Measurements from ENCODE around the gene DCP1B.

Gene DCP1B

DNA sequence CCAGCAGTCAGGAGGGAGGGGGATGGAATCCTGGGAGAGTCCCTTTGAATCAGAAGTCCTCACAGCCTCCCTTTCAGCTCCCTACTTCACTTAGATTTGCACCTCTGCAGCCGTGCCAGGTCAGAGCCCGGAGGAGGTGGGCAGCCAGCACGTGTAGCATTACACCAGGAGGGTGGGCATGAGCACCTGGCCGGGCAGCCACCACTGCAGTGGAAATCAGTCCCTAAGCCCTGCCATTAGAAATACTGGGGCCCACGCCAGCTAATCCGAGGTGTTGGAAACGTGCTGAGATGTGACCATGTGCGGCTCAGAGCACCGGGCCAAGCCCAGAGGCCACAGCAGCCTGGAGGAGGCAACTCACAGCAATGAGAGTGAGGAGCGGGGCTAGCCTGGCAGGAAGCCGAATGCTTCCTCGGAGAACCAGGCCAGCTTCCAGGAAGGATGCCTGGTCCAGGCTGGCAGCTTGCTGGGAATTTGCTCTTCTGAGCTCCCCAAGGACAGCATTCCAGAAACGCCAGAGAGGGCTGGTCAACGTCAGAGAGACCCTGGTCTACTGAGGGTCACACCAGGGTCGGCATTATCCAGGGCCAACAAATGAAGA is 76.4 kb downstream of the DCP1B start:
- no peaks in the 10 kb centered on the region for H3K36me3 ChIP-seq (ENCODE audit: control insufficient read depth, insufficient read depth, low read length)
- no peak overlapping the region for H3K4me3 ChIP-seq (ENCODE audit: extremely low read depth, insufficient read depth, low read length, poor library complexity, severe bottlenecking)
- 85 to 88% methylated on average over 15 of the region's 15 CpGs for WGBS, 2 experiments (ENCODE audit: insufficient coverage in 2 of 2)
- no peaks in the 10 kb centered on the region for H3K9me3 ChIP-seq (ENCODE audit: control insufficient read depth, low read length)
- no peak overlapping the region for H3K27ac ChIP-seq (ENCODE audit: low read depth, low read length, severe bottlenecking)
- H3K4me1 ChIP-seq (ENCODE audit: control insufficient read depth, insufficient read depth, low read length, poor library complexity, severe bottlenecking) = peaks cover 9% of the 10 kb centered on the region

DNA sequence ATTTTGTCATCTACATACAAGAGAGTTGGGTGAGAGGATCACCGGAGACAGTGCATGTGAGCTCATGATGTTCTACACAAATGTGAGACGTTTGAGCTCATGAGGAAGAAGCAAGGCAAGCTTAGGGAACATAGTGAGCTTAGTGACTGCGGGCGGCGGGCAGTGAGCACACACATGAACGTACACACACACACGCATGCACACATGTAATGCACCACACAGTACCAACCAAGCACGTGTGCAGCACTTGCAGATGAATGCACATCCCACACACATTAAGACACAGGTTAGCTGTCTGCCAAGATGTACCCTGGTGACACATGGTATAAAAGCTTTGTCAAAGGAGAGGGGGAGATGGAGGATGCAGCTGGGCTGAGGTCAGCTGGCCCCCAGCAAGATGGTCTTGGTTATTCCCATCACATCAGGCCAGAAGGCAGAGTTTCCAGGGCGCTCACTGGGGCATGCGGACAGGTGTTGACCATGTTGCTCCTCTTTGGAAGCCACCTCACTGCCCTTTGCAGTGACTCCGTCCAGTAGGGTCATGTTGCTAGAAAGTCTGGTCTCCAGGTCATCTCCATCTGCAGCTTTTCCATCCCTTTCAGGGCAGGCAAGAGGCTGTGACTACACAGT is 77.1 kb downstream of the DCP1B start:
- Histone ChIP-seq H3K9me3 (ENCODE audit: control insufficient read depth, low read length) (no peaks in the 10 kb centered on the region), H3K4me1 (ENCODE audit: control insufficient read depth, insufficient read depth, low read length, poor library complexity, severe bottlenecking) (peaks cover 9% of the 10 kb centered on the region), H3K27ac (ENCODE audit: low read depth, low read length, severe bottlenecking) (no peak overlapping the region), H3K4me3 (ENCODE audit: extremely low read depth, insufficient read depth, low read length, poor library complexity, severe bottlenecking) (no peak overlapping the region), H3K36me3 (ENCODE audit: control insufficient read depth, insufficient read depth, low read length) (no peaks in the 10 kb centered on the region)
- WGBS, 2 experiments (ENCODE audit: insufficient coverage in 2 of 2) = 80 to 97% methylated on average over 10 of the region's 11 CpGs

- Histone ChIP-seq H3K4me1 (ENCODE audit: control insufficient read depth, insufficient read depth, low read length, poor library complexity, severe bottlenecking) (peaks cover 9% of the 10 kb centered on the region), H3K36me3 (ENCODE audit: control insufficient read depth, insufficient read depth, low read length) (no peaks in the 10 kb centered on the region), H3K9me3 (ENCODE audit: control insufficient read depth, low read length) (no peaks in the 10 kb centered on the region), H3K27ac (ENCODE audit: low read depth, low read length, severe bottlenecking) (no peak overlapping the region), H3K4me3 (ENCODE audit: extremely low read depth, insufficient read depth, low read length, poor library complexity, severe bottlenecking) (no peak overlapping the region)
- 91 to 96% methylated on average over 7 of the region's 7 CpGs for WGBS, 2 experiments (ENCODE audit: insufficient coverage in 2 of 2)
Observed at GRCh38 chr12:1926251-1926657, 78.0 kb downstream of the DCP1B start.

DNA sequence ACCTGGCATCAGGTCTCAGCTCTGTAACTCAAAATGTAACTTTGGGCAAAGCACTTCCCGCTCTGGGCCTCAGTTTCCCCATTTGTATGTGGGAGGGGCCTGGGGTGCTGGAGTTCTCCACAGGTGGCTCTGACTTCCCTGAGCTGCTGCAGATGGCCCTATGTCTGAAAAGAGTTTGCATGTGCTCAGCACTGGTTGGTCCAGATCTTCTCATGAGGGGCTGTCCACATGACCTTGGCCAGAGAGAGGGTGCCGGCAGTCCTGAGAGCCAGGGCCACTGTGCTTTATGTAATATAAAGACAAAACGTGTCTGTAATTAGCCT is 78.6 kb downstream of the DCP1B start:
- Histone ChIP-seq H3K36me3 (ENCODE audit: control insufficient read depth, insufficient read depth, low read length) (no peaks in the 10 kb centered on the region), H3K27ac (ENCODE audit: low read depth, low read length, severe bottlenecking) (no peak overlapping the region), H3K9me3 (ENCODE audit: control insufficient read depth, low read length) (no peaks in the 10 kb centered on the region), H3K4me3 (ENCODE audit: extremely low read depth, insufficient read depth, low read length, poor library complexity, severe bottlenecking) (no peak overlapping the region), H3K4me1 (ENCODE audit: control insufficient read depth, insufficient read depth, low read length, poor library complexity, severe bottlenecking) (peaks cover 9% of the 10 kb centered on the region)
- WGBS, 2 experiments (ENCODE audit: insufficient coverage in 2 of 2) = 93 to 96% methylated on average over 2 to 3 of the region's 3 CpGs

GRCh38 chr12:1924996-1925683 is 79.1 kb downstream of the DCP1B start:
- Histone ChIP-seq H3K36me3 (ENCODE audit: control insufficient read depth, insufficient read depth, low read length) (no peaks in the 10 kb centered on the region), H3K27ac (ENCODE audit: low read depth, low read length, severe bottlenecking) (no peak overlapping the region), H3K4me3 (ENCODE audit: extremely low read depth, insufficient read depth, low read length, poor library complexity, severe bottlenecking) (no peak overlapping the region), H3K4me1 (ENCODE audit: control insufficient read depth, insufficient read depth, low read length, poor library complexity, severe bottlenecking) (peaks cover 9% of the 10 kb centered on the region), H3K9me3 (ENCODE audit: control insufficient read depth, low read length) (no peaks in the 10 kb centered on the region)
- 84 to 91% methylated on average over 5 to 7 of the region's 7 CpGs for WGBS, 2 experiments (ENCODE audit: insufficient coverage in 2 of 2)

DNA sequence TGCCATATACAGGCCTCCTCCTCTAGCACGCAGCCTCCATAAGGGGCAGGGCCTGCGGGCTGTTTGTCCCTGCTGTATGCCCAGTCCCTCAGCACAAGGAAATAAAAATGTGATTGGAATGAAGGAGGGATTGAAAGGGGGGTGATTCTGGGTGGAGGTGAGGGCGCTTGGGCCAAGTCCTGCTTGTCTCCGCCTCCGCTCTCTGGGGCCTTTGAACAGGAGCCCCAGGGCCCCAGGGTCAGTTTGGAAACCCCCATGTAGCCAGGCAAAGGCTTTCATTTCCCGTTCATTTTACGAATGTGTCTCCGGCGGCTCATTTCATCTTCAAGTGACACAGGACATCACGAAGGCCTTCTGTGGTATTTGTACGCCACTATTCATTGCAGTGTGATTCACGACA is 81.3 kb downstream of the DCP1B start:
- WGBS, 2 experiments (ENCODE audit: insufficient coverage in 2 of 2) = 97% methylated on average over 9 to 12 of the region's 12 CpGs

GRCh38 chr12:1922075-1922709 is 82.1 kb downstream of the DCP1B start:
- WGBS, 2 experiments (ENCODE audit: insufficient coverage in 2 of 2) = 95 to 97% methylated on average over 27 to 30 of the region's 40 CpGs
- Histone ChIP-seq H3K4me3 (ENCODE audit: extremely low read depth, insufficient read depth, low read length, poor library complexity, severe bottlenecking) (no peak overlapping the region), H3K27ac (ENCODE audit: low read depth, low read length, severe bottlenecking) (no peak overlapping the region), H3K4me1 (ENCODE audit: control insufficient read depth, insufficient read depth, low read length, poor library complexity, severe bottlenecking) (no peaks in the 10 kb centered on the region), H3K9me3 (ENCODE audit: control insufficient read depth, low read length) (no peaks in the 10 kb centered on the region), H3K36me3 (ENCODE audit: control insufficient read depth, insufficient read depth, low read length) (no peaks in the 10 kb centered on the region)

More for the DNA sequence above, 81.3 kb downstream of the DCP1B start:
- no peak overlapping the region for H3K27ac ChIP-seq (ENCODE audit: low read depth, low read length, severe bottlenecking)
- H3K36me3 ChIP-seq (ENCODE audit: control insufficient read depth, insufficient read depth, low read length) = no peaks in the 10 kb centered on the region
- H3K4me3 ChIP-seq (ENCODE audit: extremely low read depth, insufficient read depth, low read length, poor library complexity, severe bottlenecking) = no peak overlapping the region
- H3K9me3 ChIP-seq (ENCODE audit: control insufficient read depth, low read length) = no peaks in the 10 kb centered on the region
- peaks cover 4% of the 10 kb centered on the region for H3K4me1 ChIP-seq (ENCODE audit: control insufficient read depth, insufficient read depth, low read length, poor library complexity, severe bottlenecking)

DNA sequence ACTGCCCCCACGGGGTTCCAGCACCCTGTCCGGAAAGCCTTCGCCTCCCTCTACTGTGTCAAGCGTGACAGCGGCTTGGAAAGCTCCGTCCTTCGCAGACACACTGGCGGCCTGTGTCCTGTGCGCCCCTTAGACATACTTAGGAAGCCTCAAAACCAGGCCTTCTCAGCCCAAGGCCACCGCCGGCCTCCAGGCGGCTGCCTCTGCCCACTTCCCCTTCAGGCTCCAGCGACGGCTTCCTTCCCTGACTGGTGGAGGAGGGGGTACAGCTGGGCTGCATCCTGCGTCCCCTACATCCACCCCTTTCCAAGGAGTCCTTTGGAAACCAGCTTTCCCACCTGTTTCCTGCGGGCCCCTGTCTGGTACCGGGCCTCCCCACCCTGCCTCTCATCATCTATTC is 83.3 kb downstream of the DCP1B start:
- Histone ChIP-seq H3K4me1 (ENCODE audit: control insufficient read depth, insufficient read depth, low read length, poor library complexity, severe bottlenecking) (no peaks in the 10 kb centered on the region), H3K9me3 (ENCODE audit: control insufficient read depth, low read length) (no peaks in the 10 kb centered on the region)
- 87 to 88% methylated on average over 12 to 14 of the region's 17 CpGs for WGBS, 2 experiments (ENCODE audit: insufficient coverage in 2 of 2)

GRCh38 chr12:1920436-1920835 is 83.8 kb downstream of the DCP1B start:
- 92 to 98% methylated on average over 6 to 8 of the region's 13 CpGs for WGBS, 2 experiments (ENCODE audit: insufficient coverage in 2 of 2)
- H3K4me1 ChIP-seq (ENCODE audit: control insufficient read depth, insufficient read depth, low read length, poor library complexity, severe bottlenecking) = no peaks in the 10 kb centered on the region
- H3K27ac ChIP-seq (ENCODE audit: low read depth, low read length, severe bottlenecking) = no peak overlapping the region
- no peak overlapping the region for H3K4me3 ChIP-seq (ENCODE audit: extremely low read depth, insufficient read depth, low read length, poor library complexity, severe bottlenecking)
- no peaks in the 10 kb centered on the region for H3K9me3 ChIP-seq (ENCODE audit: control insufficient read depth, low read length)
- H3K36me3 ChIP-seq (ENCODE audit: control insufficient read depth, insufficient read depth, low read length) = no peaks in the 10 kb centered on the region

More for the DNA sequence above, 83.3 kb downstream of the DCP1B start:
- Histone ChIP-seq H3K4me3 (ENCODE audit: extremely low read depth, insufficient read depth, low read length, poor library complexity, severe bottlenecking) (no peak overlapping the region), H3K27ac (ENCODE audit: low read depth, low read length, severe bottlenecking) (no peak overlapping the region), H3K36me3 (ENCODE audit: control insufficient read depth, insufficient read depth, low read length) (no peaks in the 10 kb centered on the region)

DNA sequence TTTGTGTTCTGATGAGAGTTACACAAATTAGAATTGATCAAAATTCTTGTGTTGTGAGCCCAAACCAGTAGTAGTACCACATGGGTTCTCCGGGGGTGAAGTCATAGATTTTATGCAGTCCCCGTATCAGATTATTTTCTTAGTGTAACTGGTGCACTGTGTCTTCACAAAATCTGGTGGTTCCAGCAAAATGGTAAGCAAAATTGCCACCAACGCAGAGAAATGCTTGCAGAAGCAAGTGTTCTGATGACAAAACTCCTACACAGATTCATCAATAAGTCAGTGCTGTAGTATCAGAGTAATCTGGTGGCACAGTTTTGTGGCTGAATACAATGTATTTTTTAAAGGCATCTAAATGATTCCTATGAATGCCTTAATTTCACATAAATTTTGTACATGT is 84.5 kb downstream of the DCP1B start:
- H3K4me3 ChIP-seq (ENCODE audit: extremely low read depth, insufficient read depth, low read length, poor library complexity, severe bottlenecking) = no peak overlapping the region
- 95 to 100% methylated on average over 2 to 3 of the region's 3 CpGs for WGBS, 2 experiments (ENCODE audit: insufficient coverage in 2 of 2)
- H3K4me1 ChIP-seq (ENCODE audit: control insufficient read depth, insufficient read depth, low read length, poor library complexity, severe bottlenecking) = no peaks in the 10 kb centered on the region
- H3K9me3 ChIP-seq (ENCODE audit: control insufficient read depth, low read length) = no peaks in the 10 kb centered on the region
- no peaks in the 10 kb centered on the region for H3K36me3 ChIP-seq (ENCODE audit: control insufficient read depth, insufficient read depth, low read length)
- H3K27ac ChIP-seq (ENCODE audit: low read depth, low read length, severe bottlenecking) = no peak overlapping the region

Data from mesodermal cell (in vitro differentiated cells).